ENCODE measurements around the gene GAL3ST1. TPM values are rescaled to one million over a fixed set of nuclear protein-coding genes. Genes with fewer than 3 reads are reported as not detected.

The GAL3ST1 gene
- total RNA-seq, 1 donor from 2014 or later: 5.0 TPM

Other genes starting within 250 kb of the GAL3ST1 start
- 15.3 and 21.5 TPM in 2 replicates for gene TBC1D10A, start 247.7 kb downstream of the GAL3ST1 start, total RNA-seq (ENCODE audit: low replicate concordance)
- 160 and 190 TPM in 2 replicates for gene SF3A1, start 217.8 kb downstream of the GAL3ST1 start, total RNA-seq (ENCODE audit: low replicate concordance)
- 6.9 and 9.4 TPM in 2 replicates for gene CCDC157, start 217.7 kb downstream of the GAL3ST1 start, total RNA-seq (ENCODE audit: low replicate concordance)
- gene RNF215, start 187.3 kb downstream of the GAL3ST1 start, total RNA-seq (ENCODE audit: low replicate concordance): 16.9 and 29.2 TPM in 2 replicates
- 7.9 and 9.6 TPM in 2 replicates for gene SEC14L2, start 177.6 kb downstream of the GAL3ST1 start, total RNA-seq (ENCODE audit: low replicate concordance)
- gene MTFP1, start 148.9 kb downstream of the GAL3ST1 start, total RNA-seq (ENCODE audit: low replicate concordance): 16.1 and 20.6 TPM in 2 replicates
- not detected in 2 replicates for gene SEC14L3, start 102.6 kb downstream of the GAL3ST1 start, total RNA-seq (ENCODE audit: low replicate concordance)
- not detected in 2 replicates for gene SEC14L4, start 69.0 kb downstream of the GAL3ST1 start, total RNA-seq (ENCODE audit: low replicate concordance)
- gene SEC14L6, start 27.9 kb downstream of the GAL3ST1 start, total RNA-seq (ENCODE audit: low replicate concordance): 0.98 and 1.5 TPM in 2 replicates
- 71.3 and 77.0 TPM in 2 replicates for gene PES1, start 17.2 kb upstream of the GAL3ST1 start, total RNA-seq (ENCODE audit: low replicate concordance)
- 9.0 and 14.5 TPM in 2 replicates for gene TCN2, start 32.5 kb upstream of the GAL3ST1 start, total RNA-seq (ENCODE audit: low replicate concordance)
- 2.4 and 3.4 TPM in 2 replicates for gene SLC35E4, start 61.1 kb upstream of the GAL3ST1 start, total RNA-seq (ENCODE audit: low replicate concordance)
- 12.4 and 13.8 TPM in 2 replicates for gene DUSP18, start 93.2 kb upstream of the GAL3ST1 start, total RNA-seq (ENCODE audit: low replicate concordance)
- gene OSBP2, start 120.2 kb upstream of the GAL3ST1 start, total RNA-seq (ENCODE audit: low replicate concordance): 8.1 and 9.5 TPM in 2 replicates